GM19372 (cell line): ENCODE measurements around the gene CHST1.

Experiments used
- ATAC-seq: cut with Tn5 transposase; IDR thresholded peaks from one replicate; pipeline ENCODE4 v1.9.1; 2021; ENCODE audit warnings: mild to moderate bottlenecking, low read depth, moderate library complexity; ENCODE audit not compliant: unreplicated experiment

Gene CHST1

DNA sequence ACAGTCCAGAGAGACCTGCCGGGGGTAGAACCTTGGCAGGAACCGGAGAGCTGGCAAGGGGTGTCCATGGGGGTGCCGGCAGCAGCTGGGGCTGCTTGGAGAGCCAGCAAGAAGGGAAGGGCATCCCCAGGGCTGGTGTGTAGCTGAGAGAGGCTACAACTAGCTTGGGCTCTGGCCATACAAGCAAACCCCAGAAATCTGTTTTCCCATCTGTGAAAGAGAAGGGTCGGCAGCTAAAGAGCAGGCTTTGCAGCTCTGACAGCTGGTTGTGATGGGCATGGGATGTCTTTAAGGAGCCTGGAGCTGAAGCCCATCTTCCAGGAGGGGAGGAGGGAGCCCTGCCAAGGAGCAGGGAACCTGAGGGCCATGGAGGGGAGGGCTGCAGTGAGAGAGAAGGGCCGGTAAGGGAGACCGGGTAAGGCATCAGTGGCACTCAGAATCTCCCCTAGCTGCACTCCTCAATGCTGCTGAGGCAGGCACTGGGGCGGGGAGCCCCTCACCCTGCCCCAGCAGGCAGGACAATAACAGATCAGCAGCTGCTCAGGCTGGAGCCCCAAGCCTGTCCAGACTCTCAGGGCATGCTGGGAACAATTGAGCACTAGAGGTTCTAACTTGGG lies 3.9 kb downstream of the CHST1 start:
- ATAC-seq = no peak

DNA sequence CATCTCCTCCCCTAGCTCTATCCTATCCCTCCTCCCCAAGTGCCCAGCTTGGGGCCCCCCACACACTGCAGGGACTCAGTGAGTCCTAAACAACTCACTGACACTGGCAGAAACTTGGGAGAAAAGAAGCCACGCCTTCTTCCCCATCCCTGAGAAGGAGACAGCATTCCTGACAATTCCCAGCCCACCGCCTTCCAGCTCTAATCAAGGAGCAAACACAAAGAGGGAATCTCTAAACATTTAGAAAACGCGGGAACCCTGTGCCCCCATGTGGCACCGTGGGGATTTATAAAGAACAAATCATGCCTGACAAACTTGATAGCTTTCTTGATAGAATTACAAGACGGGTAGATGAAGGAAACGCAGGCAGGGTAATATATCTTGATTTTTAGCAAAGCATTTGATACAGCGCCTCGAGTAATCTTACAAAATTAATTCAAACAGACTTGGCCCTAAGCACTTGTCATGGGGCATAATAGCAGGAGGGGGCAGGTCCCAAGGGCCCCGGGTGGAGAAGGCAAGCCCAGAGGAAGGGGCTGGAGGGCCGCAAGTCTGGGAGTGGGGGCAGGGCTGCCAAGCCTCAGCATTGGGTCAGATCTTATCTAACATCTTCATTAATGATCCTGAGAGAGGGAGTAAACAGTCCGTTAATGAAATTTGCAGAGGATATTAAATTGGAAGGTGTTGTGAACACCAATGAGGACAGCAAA lies 4.5 kb downstream of the CHST1 start:
- ATAC-seq = no peak

- ATAC-seq = no peak
Measured at GRCh38 chr11:45659818-45660160, 5.6 kb downstream of the CHST1 start.

- no peak for ATAC-seq
Measured at GRCh38 chr11:45659031-45659817, 6.2 kb downstream of the CHST1 start.

- no peak for ATAC-seq
Measured at GRCh38 chr11:45658292-45658991, 7.0 kb downstream of the CHST1 start.

- ATAC-seq = no peak
Measured at GRCh38 chr11:45657496-45658260, 7.7 kb downstream of the CHST1 start.

DNA sequence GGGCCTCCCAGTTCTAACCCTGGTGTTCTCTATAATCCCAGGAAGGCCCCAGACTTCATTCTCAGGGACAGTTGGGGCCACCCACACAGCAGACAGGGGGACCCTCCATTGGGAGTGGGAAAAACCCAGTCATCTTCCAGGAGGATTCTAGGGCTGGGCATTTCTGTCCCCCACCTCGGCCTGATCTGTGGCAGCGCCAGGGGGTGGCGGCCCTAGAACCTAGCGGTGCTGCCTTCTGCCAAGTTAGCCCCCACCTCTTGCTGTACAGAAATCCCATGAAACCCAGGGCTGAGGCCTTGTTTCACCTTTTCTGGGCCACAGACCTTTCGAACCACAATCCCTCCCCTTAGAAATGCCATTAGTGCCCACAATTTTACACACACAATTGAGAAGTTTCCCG lies 9.6 kb downstream of the CHST1 start:
- ATAC-seq = no peak

- no peak for ATAC-seq
Measured at GRCh38 chr11:45655347-45655756, 10.1 kb downstream of the CHST1 start.

DNA sequence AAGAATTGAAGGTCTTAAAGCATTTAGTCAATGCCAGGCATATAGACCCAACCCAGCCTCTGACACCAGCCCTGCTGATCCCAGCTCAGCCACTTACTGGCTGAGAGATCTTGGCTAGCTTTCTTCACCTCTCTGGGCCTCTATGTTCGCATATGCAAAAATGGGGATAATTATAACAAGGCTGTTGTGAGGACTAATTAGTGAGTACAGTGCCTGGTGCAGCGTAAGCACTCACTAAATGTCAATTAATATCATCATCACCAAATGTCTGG lies 10.5 kb downstream of the CHST1 start:
- no peak for ATAC-seq

- no peak for ATAC-seq
Measured at GRCh38 chr11:45654231-45655011, 11.0 kb downstream of the CHST1 start.

GRCh38 chr11:45653277-45653676 lies 12.1 kb downstream of the CHST1 start:
- no peak for ATAC-seq

DNA sequence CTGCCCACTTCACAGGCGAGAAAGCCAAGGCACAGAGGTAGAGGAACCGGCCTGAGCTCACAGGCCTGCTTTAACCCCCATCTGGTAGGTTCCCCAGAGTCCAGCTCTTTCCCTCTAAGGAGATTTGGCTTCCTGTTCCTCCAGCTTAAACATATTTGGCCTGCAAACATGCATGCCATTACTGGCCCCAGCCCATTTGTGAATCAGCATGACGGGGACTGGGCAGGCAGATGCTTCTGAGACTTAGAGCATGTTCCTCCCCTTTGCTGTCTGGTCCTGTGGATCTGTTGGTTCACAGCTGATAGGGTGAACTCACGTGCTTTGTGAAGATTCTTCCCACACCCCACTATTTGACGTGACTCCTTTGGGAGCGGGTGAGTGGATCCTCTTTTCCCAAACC lies 12.6 kb downstream of the CHST1 start:
- no peak for ATAC-seq

DNA sequence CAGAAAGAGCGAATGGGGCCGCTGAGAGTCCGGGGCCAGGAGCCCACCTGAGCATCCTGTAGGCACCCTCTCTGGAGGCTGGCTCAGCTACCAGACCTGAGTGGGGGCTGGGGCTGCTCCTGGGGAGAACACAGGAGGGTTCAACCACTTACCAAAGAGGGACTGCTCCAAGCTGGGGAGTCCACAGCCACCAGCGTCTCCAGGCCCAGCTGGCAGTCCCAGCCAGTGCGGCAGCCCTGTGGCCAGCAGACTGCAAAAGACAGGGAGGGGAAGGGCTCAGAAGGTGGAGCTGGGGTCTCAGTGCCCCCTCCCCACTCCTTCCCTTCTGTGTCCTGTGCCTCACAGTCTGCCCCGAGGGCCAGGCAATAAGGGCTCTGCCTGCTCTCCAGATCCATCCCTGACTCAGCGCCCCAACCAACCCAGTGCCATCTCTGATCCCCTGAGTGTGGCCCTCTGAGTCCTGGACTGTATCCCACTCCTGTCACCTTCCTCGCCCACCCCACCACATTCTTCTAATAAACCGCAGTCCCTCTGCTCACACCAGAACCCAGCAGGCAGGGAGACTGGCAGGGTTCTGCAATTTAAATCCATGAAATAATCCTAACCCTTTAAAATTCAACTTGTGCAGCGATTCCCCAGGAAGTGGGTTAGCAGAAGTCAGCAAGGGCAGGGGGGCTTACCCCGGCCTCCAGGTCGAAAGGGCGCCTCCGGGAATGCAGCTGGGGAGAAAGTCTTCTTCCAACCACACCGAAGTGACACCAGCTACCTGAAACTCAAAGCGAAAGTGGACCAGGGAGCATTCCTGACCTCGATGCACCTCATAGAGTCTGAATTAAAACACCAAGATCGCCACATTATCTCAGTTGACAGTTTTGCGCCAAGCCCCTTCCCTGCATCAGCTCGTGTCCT lies 13.3 kb downstream of the CHST1 start:
- ATAC-seq = no peak

DNA sequence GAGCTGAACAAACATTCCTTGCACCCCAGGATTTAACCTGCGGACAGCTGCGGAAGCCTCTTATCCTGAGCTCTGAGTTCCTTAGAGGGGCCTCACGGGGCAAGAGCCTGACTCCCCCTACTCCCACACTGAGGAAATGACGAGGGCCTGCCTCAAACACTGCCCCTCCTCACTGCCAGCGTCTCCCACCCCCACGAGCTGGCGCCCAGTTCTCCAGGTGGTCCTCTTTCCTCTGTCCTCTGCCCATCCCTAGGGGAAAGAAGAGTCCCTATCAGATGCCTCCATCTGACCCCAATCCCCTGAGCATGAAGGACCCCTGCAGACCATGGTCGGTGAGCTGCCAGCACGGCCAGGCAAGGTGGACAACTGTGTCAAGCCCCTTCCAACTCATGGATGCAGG lies 14.3 kb downstream of the CHST1 start:
- no peak for ATAC-seq

DNA sequence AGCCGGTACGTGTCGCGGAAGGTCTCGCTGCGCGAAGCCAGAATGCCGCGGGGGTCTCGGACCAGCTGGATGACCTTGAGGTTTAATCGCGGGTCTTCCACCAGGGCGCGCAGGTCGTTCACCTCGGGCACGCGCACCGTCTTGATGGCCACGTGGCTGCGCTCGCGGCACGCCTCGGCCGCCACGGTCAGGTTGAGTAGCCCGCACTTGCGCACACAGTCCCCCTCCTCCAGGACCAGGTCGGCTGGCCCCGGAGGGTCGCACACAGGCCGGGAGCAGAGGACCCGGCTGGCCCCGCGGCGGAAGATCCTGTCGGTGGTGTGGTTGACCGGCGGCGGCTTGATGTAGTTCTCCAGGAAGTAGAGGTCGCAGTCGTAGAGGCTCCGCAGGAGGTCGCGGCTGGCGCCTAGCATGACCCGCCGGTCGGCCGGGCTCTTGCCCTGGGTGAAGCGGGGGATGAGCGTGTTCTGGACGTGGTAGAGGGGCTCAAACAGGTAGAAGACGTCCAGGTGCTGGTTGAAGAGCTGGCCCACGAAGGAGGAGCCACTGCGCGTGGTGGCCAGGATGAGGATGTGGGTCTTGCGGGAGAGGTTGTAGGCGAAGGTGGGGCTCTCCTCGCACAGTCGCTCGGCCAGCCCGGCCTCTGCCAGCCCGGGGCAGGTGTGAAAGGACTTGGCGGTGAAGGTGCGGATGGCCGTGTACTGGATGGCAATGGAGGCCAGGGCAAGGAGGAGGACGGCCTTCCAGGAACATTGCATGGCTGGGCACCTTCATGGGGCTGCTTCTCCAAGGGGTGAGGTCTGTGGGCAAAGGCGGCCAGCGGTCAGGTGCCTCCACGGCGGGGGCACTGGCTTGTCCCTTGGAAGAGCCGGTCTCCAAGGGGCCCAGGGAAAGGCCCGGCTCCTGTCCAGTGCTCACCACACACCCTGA lies 15.0 kb downstream of the CHST1 start:
- ATAC-seq = no peak

DNA sequence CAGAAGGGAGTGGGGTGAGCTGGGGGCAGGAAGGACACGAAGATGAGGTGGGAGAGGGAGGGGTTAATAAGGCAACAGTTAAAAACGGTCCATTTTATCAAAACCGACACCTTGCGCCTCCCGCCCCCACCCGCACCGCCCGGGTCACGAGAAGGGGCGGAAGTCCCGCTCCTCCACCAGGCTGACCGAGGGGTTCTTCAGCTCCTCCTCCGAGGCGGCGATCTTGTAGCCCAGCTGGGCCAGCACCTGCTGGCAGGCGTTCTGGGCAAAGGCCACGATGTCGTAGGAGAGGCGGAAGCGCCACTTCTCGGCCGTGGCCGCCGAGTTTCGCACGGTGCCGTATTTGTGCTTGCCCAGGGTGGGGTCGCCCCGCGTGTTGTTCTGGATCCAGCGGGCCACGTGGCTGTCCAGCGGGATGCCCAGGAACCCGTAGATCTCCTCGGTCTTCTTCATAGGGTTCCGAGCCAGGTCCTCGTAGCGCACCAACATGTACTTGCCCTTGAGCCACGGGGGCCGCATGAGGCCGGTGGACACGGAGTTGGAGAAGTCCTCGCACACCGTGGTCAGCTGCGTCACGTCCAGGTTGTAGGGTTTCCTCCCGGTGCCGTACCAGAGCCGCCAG lies 15.8 kb downstream of the CHST1 start:
- ATAC-seq = no peak

- no peak for ATAC-seq
Measured at GRCh38 chr11:45648931-45649330, 16.5 kb downstream of the CHST1 start.
